ENCODE measurements around the gene CNDP2.

Gene CNDP2

DNA sequence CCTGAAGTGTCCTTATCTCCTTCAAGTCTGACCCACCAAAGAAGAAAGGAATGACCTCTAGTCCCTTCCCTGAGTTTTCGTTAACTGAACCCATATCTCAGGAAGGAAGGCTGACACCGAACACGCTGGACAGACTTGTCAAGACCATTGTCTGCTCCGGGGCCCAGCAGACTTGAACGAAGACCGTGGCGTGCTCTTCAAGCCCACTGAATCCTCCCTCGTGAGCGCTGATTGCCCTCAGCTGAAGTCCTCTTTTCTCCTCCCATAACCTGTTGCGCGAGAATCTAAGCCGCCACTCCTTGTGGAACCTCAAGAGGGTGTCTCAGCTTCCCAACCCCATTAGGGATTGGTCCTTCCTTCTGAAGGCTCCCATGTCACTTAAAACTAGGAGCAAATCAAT lies 37.5 kb downstream of the CNDP2 start:
- DNase-seq, result no peak
- Mint-ChIP-seq H3K27me3 (ENCODE audit: low read depth, poor library complexity) (peaks cover 15% of the 10 kb centered on the region), H3K4me1 (peaks cover 4% of the 10 kb centered on the region), H3K36me3 (ENCODE audit: low read depth) (no peaks in the 10 kb centered on the region), H3K9me3 (peaks cover 14% of the 10 kb centered on the region), H3K4me3 (no peak overlapping the region), H3K27ac (peak overlapping the region; percentile 69)
- TF ChIP-seq, protein P1, sequence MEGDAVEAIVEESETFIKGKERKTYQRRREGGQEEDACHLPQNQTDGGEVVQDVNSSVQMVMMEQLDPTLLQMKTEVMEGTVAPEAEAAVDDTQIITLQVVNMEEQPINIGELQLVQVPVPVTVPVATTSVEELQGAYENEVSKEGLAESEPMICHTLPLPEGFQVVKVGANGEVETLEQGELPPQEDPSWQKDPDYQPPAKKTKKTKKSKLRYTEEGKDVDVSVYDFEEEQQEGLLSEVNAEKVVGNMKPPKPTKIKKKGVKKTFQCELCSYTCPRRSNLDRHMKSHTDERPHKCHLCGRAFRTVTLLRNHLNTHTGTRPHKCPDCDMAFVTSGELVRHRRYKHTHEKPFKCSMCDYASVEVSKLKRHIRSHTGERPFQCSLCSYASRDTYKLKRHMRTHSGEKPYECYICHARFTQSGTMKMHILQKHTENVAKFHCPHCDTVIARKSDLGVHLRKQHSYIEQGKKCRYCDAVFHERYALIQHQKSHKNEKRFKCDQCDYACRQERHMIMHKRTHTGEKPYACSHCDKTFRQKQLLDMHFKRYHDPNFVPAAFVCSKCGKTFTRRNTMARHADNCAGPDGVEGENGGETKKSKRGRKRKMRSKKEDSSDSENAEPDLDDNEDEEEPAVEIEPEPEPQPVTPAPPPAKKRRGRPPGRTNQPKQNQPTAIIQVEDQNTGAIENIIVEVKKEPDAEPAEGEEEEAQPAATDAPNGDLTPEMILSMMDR (IDR thresholded peaks at IDR 0.05), result no peak

DNA sequence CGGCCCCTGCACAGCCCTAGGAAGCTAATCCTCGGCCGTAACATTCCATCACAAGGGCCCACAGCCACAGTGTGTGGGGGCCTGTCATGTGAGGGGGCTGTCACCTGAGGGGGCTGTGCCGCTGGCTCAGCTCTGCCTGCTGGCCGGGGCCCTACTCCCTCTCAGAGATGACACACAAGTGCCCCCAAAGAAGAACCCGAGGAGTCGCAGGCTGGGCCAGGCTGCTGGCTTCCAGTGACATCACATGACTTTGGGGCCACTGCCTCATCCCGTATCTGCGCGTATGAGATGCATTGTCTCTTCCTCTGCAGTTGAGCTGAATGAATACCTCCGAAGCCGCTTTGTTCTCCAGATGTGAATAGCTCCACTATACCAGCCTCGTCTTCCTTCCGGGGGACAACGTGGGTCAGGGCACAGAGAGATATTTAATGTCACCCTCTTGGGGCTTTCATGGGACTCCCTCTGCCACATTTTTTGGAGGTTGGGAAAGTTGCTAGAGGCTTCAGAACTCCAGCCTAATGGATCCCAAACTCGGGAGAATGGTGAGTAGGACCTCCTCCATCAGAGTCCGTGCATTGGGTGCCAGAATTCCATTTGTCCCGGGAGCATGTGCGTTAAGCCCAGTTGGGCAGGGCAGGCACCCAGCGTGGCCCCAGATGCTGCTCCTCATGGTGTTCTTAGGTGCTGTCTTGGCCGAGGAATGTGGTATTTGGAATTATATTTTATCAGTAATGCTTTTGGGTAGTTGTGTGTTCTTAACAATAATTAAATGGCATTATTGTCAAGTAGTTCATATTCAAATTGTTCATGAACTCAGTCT lies 38.2 kb downstream of the CNDP2 start, which contains the start of gene CNDP1:
CNDP1 (plus strand) TSS at position 351 of the 820 bp plus-strand sequence; CDS start at position 519, 168 bp downstream.
- H3K4me3 Mint-ChIP-seq, result no peak within 1 kb of the TSS
- H3K27me3 Mint-ChIP-seq (ENCODE audit: low read depth, poor library complexity), result peaks cover 19% of the 10 kb centered on the region
- H3K9me3 Mint-ChIP-seq, result peaks cover 14% of the 10 kb centered on the region
- H3K36me3 Mint-ChIP-seq (ENCODE audit: low read depth), result no peaks in the 10 kb centered on the region
- peak within 1 kb of the TSS; percentile 69 for H3K27ac Mint-ChIP-seq
- peaks cover 4% of the 10 kb centered on the region for H3K4me1 Mint-ChIP-seq
- no peak for DNase-seq
- TF ChIP-seq, protein P1 (IDR thresholded peaks at IDR 0.05), result no peak

DNA sequence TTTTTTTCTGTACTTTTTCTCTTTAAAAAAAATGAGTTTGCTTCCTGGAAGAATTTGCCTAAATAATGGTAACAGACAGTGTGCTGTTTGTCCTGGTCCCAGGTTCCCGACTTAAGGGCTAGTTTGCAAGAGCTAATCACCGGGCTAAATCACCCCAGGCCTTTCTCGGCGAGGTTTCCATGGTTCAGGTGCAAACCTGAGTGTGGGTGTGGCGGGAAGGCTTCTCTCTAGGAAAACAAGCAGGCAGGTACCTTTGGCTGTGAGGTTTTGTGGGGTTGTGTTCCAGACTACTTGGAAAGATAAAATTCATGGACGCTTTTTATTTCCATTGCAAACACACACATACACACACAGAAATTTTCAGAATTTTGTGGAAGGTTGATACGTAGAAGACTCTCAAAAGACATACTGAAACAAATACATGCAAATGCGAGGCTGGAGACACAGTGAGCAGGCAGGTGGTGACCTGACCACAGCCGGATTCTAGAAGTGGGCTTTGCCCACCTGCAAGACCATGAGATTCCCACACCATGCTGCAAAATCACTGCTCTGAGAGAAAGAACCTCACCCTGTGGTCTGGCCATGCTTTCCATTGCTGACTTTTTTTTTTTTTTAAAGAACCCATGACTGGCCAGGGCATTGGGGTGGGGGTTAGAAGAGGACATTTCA lies 39.0 kb downstream of the CNDP2 start:
- DNase-seq, result no peak
- H3K4me1 Mint-ChIP-seq, result peaks cover 4% of the 10 kb centered on the region
- peaks cover 14% of the 10 kb centered on the region for H3K9me3 Mint-ChIP-seq
- peaks cover 22% of the 10 kb centered on the region for H3K27me3 Mint-ChIP-seq (ENCODE audit: low read depth, poor library complexity)
- no peaks in the 10 kb centered on the region for H3K36me3 Mint-ChIP-seq (ENCODE audit: low read depth)
- TF ChIP-seq, protein P1 (IDR thresholded peaks at IDR 0.05), result no peak
- H3K4me3 Mint-ChIP-seq, result no peak overlapping the region
- H3K27ac Mint-ChIP-seq, result no peak overlapping the region

DNA sequence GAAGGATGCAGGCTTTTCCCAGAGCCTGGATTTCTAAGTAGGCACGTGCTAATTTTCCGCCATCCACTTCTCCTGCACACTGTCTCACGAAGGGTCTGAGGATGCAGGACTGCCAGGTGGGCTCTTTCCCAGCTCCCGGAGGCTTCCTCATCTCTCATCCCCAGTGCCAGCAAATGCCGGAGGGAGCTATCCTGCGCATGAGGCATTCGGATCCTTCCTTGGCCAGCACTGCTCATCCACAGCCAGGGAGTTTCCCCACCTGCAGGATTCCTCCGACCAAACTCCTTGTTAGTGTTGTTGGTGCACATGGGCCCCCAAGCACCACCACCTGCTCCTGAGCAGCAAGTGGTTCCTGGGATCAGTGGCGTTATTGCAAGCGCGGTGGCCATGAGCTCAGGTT lies 43.1 kb downstream of the CNDP2 start:
- Mint-ChIP-seq H3K27ac (no peak overlapping the region), H3K9me3 (peaks cover 14% of the 10 kb centered on the region), H3K36me3 (ENCODE audit: low read depth) (no peaks in the 10 kb centered on the region), H3K4me1 (peaks cover 10% of the 10 kb centered on the region), H3K27me3 (ENCODE audit: low read depth, poor library complexity) (peaks cover 25% of the 10 kb centered on the region), H3K4me3 (no peak overlapping the region)
- DNase-seq, result no peak
- TF ChIP-seq, protein P1 (IDR thresholded peaks at IDR 0.05), result no peak

DNA sequence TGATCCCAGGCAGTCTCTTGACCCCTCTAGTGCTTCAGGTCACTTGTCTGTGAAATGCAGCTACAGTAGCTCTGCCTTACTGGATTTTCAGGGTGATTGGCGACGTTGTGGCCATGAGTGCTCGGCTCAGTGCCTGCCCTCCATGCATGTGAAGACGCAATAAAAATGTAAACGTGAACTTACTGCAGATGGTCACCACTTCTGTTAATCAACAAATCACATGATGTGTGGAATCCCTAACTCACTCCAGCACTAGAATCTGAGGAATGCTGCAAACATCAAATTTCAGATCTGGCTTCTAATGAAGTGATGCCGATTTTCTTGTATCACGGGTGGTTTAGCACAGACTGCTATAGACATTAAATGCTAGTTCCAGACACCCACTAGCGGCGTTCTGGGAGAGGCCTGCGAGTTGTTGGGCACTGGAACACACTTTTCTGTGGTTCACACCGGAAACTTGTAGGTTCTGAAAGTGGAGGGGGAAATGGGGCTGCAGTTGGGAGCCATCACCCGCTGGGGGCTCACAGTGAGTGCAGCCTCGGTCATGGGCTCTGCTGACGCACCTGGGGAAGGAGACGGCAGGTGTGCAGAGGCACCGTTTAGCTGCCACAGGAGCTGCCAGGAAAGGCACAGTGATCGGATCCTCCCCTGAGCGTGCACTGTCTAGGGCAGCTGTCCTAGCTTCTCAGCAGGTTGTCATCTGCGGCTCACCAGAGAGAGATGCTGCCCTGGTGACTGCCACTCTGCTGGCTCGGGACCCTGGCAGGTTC lies 44.7 kb downstream of the CNDP2 start:
- TF ChIP-seq, protein P1 (IDR thresholded peaks at IDR 0.05), result no peak
- Mint-ChIP-seq H3K27ac (peak overlapping the region; percentile 83), H3K9me3 (peaks cover 13% of the 10 kb centered on the region), H3K36me3 (ENCODE audit: low read depth) (no peaks in the 10 kb centered on the region), H3K4me1 (peaks cover 17% of the 10 kb centered on the region), H3K4me3 (no peak overlapping the region), H3K27me3 (ENCODE audit: low read depth, poor library complexity) (peaks cover 28% of the 10 kb centered on the region)
- DNase-seq, result no peak
